Fibroblast of villous mesenchyme (primary cell): ENCODE data around the gene AUTS2. TPM values are rescaled to one million over a fixed set of nuclear protein-coding genes. Genes with fewer than 3 reads are reported as not detected.

Experiments
- DNase-seq: peaks from one replicate; pipeline ENCODE4 v3.0.0-alpha.2; 2010; ENCODE audit warnings: low read depth
- H3K4me3 ChIP-seq: 2 replicates; pipeline ENCODE4 v1.5.1; 2011; ENCODE audit warnings: low read depth, mild to moderate bottlenecking, low read length
- CTCF ChIP-seq: IDR thresholded peaks from 2 replicates; pipeline ENCODE4 v1.5.1; 2012; ENCODE audit warnings: low read depth, mild to moderate bottlenecking, low read length; ENCODE audit not compliant: insufficient read depth
- total RNA-seq: library from RNA; depleted of rRNA; stranded (reverse); fragments of >200 nt; gene quantifications from 2 replicates; pipeline ENCODE4 v1.2.3, GENCODE V29; 2012

The AUTS2 gene
- total RNA-seq, 1 donor: 3.9 TPM

- no peak overlapping the region for H3K4me3 ChIP-seq
- no peak for DNase-seq
- TF ChIP-seq CTCF: no peak
These were observed 170.8 kb downstream of the AUTS2 start for GRCh38 chr7:69768986-69769595.

DNA sequence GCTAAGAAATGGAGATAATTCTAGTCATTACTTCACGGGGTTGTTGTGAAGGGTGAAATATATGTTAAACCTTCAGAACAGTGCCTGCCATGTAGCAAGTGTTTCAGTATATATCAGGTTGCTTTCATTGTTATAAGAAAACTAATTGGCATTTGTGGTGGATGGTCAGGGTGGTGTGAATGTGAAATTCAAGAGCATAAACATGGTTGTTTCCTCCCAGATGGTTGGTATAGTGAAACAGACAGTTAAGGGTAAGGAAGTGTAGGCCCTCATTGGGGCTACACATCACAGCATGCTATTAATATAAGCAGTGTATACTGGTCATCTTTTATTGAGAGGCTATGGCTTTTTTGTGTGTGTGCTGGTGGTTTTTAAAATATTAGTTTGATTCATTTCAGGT is 171.6 kb downstream of the AUTS2 start:
- DNase-seq: no peak
- TF ChIP-seq CTCF: no peak
- H3K4me3 ChIP-seq: no peak overlapping the region

- no peak overlapping the region for H3K4me3 ChIP-seq
- no peak for DNase-seq
- TF ChIP-seq CTCF: no peak
These were observed 172.3 kb downstream of the AUTS2 start for GRCh38 chr7:69770613-69771012.

DNA sequence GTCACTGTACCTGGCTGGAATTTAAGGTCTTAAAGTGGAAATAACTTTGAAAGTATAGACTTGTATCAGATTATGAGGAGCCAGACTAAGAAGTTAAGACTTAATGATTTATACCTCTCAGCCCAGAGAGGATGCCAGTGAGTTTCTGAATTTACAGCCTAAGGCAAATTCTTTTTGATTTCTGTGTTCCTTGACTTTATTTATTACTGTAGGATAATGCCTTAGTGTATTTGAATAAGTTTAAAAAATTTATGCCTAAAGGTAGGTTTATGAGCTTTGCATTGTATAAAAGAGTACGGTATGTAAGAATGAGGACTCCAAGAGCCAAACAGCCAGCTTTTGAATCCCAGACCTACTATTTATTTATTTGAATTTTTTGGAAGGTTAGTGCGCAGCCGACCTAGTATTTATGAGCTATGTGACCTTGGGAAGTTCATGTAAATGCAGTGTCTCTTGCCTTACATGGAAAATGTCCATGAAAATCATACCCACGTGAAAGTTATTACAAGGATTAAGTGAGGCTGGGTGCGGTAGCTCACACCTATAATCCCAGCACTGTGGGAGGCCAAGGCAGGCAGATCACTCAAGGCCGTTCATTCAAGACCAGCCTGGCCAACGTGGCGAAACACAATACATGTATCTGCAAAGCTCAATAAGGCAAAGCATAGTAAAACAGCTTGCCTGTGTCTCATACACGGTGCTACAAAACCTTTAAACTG is 174.6 kb downstream of the AUTS2 start:
- TF ChIP-seq CTCF: no peak
- no peak for DNase-seq
- no peak overlapping the region for H3K4me3 ChIP-seq

GRCh38 chr7:69773535-69774225 is 175.4 kb downstream of the AUTS2 start:
- no peak for DNase-seq
- no peak overlapping the region for H3K4me3 ChIP-seq
- TF ChIP-seq CTCF: no peak

DNA sequence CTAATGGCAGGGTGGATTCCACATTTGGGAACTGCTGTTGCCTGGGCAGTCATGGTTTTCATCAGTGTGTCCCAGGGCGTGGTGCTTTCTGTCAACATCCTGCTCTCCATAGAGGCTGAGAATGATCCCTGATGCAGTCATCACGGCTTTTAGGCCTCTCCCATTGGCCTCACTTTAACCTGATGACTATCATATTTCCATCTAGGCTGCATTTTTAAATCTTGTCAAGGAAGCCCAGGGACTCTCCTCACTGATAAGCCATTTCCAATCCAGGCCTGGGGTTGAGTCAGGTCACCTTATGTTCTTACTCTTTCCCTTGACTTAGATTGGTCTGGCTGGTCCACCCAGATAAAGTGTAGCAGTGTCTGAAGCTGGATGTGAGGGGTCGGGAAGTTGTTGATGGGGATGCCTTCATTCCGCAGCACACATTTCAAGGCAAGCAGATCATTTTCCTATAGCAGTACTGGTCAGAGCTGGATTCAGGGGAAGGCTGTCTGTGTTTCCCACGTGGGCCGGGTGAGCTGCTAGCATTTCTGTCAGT is 177.0 kb downstream of the AUTS2 start:
- DNase-seq: peak; percentile 27
- no peak for TF ChIP-seq CTCF
- H3K4me3 ChIP-seq: no peak overlapping the region
